Stimulated activated CD8-positive, alpha-beta memory T cell treated with anti-CD3 and anti-CD28 coated beads, Interleukin-12 subunit alpha, Interleukin-12 subunit beta, amount 100 ng/mL, for 24 hours (primary cell): ENCODE measurements around the gene GFAP.

Experiments
- DNase-seq: peaks from one replicate; pipeline ENCODE4 v3.0.0-alpha.2; 2020; ENCODE audit errors: extremely low read depth

Gene GFAP

DNA sequence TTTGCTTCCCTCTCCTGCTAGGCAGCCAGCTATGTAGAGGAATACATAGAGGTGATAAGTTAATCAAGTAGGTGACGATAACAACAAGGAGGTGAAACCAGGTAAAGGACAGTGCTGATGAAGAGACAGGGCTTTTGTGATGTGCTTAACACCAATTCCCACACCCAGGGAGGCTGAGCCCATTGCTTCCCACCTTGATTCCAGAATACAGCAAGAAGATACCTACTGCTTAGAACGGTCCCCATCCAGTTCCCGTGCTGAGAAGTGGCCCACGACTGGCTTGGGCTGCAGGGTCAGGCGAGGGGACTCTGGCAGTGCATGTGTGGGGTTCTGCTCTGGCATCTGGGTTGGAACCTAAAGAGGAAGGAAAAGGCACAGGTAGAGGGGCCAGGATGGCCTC, 16.1 kb upstream of the GFAP start:
- no peak for DNase-seq

DNA sequence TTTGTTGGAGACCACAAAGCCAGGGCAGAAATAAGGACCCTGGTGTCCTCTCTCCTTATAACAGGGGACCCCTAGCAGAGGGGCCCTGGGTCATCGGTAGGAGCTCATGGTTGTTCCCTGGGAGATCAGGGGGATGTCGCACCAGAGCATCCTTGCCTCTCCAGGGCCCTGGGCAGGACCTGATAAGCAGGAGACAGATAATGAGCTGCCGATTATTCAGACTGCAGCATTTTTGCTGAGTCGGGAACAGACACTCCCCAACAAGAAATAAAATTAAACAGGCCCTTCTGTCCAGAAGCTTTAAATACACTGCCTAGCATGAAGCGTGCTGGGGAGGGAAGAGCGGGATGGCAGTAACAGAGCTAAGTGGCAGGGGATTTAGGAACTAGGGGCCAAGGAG, 15.4 kb upstream of the GFAP start:
- DNase-seq, result no peak

DNA sequence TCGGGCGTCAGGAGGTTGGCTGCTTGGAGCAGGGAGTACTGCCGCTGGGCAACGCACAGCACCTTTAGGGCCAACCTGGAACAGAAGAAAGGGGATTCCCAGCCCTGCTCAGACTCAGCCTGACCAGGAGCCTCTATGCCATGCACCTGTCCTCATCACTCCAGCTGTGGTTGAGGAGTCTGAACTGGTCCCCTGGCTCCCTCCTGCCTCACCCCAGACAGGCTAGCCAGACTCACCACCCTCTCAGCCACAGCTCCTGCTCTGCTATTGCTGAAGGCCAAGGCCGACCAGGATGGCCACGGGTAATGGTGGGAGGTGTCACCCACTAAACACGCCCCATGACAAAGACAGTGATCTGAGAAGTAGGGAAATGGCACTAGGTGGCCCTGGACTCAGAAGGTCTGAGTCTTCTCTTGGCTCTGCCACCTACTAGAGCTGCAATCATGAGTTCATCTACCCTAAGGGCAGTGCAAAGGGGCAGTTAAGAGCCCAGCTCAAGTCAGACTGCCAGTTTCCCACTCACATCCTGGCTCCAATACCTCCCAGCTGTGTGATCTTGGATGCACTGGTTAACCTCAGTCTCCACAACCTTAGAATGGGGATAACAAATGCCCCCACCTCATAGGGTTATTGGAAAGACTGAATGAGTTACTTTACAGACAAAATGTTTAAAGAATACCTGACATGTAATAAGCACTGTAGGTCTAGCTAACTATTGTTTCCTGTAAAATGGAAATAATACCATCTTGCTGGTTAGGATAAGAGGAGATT, 13.8 kb upstream of the GFAP start:
- DNase-seq, result no peak

DNA sequence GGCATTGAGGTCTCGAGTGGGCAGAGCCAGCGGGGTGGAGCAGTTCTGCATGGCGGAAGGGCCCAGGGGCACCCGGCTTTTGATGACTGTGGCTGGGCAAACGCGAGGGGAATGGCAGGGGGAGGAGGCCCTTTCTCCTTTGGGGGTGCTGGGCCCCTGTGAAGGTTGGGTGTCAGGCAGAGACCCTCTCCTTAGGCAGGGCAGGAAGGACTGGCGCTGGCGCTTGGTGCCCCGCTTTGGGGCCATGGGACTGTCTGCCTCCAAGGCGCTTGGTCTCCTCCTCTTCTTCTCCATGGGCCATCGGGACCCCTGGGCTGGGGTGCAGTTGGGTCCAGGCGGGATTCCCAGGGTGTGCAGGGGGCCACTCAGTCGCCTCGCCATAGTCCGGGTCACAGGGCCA, 12.8 kb upstream of the GFAP start:
- no peak for DNase-seq

DNA sequence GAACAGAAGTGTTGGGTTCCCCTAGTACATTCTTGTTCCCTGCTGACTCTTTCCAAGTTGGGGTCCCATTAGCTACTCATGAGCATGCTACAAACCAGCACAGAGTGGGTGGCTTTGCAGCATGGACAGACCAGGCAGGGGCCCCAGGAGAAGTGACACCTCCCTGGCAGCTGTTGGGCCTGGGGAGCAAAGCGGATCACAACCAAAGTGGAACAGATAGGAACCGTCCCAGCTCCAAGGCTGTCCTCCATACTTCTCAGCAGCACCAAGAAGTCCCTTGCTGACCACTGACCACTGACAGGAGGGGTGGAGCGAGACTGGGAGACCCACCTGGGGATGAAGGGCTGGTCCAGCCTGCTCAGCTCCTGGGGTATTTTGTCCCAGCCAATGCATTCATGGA, 12.4 kb upstream of the GFAP start:
- DNase-seq, result no peak

DNA sequence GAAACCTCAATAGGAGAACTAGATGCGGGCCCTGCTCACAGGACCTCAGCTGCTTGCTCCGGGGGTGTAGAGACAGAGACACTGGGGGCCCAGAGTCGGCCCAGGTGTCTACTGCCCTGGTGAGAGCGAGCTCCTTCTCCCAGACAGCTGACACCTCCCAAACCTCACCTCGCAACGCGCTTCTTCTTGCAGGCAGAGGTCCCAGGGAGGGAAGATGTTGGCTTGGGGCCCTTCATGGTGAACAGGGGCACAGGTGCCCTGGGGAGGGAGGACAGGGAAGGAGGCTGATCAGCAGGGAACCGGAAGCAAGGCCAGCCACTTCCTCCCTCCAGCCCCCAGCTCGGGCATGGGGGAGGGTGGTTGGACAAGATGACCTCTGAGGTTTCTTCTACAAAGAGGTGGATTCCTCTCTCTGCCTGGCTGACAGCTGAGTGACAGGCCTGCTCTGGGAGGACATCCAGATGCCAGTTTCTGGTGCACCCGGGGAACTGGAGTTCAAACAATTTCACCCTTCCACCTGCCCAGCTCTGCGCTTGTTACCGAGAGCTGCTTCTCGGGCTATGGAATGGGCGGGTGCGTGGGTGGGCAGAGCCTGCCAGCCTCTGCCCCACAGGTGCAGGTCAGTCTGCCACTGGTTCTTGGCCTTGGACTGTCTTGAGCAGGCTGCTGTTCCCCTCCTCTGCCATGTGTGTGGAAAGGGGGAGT, 11.7 kb upstream of the GFAP start:
- DNase-seq, result no peak

DNA sequence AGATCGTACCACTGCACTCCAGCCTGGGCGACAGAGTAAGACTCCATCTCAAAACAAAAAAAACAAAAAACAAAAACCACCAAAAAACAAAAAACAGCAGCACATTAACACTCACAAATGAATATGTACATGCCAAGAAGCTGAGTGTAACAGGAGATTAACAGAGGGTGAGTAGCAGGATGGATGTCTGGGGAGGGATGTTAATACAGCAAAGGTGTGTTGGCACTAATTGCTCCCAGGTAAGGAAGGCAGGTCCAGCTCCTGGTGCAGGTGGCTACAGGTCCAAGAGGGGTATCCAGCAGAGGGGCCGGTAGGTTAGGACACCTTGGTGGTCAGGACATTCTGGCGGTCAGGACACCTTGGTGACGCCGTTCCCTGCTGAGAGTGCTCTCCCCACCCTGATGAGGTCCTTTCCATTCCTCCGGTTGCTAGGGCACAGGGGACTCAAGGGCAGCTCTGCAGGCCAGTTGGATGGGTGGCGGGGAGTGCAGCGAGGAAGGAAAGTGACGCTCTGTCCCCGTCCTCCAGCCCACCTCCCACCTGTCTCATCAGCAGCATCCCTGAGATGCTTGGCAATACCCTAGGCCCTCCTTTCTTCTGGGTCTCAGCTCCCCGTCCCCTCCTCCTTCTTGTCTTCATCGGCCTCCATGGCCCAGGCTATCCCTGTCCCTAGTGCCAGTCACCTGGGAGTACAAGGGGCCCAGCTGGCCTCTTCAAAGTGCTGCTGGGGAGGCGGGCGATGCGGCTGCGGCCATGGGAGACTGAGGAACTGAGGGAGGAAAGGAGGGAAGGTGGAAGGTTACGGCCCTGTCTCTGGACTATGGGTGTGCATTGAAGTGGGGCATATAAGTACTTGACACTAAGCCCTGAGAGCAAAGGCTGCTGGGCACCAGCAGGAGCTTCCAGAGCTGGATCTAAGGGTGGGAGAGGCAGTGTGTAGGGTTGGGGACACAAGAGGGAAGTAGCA, 10.7 kb upstream of the GFAP start:
- DNase-seq, result no peak

DNA sequence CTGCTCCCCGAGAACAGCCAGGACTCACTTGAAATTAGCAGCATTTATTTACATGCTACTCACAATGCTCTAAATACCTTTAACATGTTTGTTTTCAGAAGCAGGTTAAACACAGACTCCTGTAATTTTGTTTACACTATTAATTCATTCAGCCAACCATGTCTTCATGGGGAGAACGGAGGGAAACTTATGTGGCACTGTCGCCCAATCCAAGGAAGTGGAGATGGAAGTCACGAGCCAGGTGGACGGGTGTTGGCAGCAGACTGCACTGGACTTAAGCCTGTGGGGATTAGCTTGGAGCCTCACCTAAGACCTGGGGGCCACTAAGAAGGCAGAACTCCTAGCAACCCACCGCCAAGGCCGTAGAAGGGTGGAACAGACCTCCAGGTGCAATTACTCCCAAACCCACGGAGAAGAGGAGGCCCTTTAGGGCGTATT, 8.8 kb upstream of the GFAP start:
- no peak for DNase-seq

DNA sequence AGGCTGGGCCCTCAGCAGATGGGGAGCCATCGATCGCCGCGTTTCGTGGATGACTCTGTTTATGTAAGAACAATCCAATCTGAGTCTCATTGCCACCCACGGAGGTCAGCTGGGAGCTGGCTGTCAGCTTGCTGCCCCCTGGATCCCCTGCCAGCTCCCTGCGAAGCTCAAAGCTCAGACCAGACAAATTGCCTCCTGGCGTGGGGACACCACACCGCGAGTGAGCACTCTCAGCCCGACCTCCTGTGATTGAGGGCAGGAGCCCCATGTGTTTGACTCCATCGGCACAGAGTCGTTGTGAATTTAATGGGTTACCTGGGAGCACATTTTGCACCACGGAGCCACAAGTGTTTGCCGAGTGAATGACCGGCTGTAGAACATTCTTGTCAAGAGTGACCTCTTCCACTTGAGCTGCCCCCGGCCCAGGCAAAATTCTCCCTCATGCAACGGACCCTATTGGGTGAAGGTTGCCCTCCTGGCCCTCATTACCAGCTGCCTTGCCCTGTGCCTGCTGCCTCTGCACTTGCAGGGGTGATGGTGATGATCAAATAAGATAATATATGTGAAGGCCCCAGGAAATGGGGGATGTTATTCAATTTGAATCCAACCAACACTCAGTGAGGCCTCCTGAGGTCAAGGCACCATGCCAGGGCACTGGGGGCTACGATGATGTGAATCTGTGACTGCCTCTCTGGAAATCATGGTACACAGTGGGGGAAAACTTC, 7.6 kb upstream of the GFAP start:
- no peak for DNase-seq

DNA sequence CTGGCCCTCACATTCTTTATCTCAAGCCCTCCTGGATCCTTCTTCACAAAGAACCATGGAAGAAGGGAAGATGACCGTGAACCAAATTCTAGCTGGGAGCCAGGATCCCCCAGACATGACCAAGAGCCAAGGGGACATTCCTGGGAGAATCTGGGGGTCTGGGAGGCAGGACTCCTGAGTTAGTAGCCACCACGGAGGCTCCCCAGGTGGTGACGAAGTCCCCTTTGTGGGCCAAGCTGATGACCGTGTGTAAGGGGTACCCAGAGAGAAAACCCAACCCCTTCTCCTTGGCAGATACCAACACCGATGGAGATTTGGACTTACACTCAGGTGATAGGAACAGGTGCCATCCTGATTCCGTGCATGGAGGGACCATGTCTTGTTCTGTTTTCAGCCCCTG, 6.8 kb upstream of the GFAP start:
- DNase-seq, result no peak

DNA sequence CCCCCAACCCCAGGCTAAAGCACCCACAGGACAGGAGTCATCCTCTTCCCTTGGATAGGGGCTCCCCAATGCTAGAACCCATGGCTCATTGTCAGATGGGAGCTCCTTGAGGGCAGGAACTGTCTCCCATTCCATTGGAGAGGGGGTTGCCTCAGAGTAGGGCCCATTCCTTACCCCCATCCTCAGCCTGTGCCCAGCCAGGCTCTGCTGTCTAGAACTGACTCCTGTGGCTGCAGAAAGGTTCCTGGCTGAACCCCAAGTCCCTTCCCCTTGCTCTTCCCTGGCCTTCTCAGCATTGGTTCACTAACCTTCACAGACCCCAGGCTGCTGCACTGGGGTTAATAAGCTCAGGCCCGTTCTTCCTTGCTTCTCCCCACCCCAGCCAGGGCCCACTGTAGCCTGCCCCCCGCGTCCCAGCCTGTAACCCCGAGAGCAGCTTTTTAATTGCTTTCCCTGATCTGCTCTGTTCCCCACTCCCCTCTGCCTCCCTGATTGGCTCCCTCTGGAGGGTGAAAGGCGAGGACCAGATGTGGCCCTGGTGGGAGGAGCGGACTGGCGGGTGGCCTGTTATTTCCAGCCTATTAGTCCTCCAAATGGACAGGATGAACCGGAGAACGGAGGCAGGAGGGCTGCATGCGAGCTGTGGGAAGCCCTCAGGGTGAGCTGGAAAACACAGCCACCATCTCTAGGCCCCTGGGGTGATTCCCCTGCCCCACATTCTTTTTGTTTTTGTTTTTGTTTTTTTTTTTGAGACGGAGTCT, 6.0 kb upstream of the GFAP start:
- DNase-seq, result no peak

DNA sequence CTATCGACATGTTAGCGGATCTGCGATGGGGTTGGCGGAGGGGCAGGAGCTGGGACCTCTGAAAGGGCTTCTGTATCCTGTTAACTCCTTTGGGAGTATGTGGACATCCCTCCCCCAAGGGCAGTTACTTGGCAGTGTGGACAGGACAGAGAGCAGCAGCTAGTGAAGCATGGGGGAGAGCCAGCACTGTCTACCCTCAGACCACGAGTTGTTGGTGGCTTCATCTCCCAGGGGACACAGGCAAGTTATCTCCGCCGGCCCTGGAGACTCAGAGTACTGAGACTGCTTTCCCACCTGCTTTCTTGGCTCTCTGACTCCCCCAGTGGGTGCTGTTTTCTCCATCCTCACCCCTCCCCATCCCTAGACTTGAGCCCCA, 5.3 kb upstream of the GFAP start:
- no peak for DNase-seq

DNA sequence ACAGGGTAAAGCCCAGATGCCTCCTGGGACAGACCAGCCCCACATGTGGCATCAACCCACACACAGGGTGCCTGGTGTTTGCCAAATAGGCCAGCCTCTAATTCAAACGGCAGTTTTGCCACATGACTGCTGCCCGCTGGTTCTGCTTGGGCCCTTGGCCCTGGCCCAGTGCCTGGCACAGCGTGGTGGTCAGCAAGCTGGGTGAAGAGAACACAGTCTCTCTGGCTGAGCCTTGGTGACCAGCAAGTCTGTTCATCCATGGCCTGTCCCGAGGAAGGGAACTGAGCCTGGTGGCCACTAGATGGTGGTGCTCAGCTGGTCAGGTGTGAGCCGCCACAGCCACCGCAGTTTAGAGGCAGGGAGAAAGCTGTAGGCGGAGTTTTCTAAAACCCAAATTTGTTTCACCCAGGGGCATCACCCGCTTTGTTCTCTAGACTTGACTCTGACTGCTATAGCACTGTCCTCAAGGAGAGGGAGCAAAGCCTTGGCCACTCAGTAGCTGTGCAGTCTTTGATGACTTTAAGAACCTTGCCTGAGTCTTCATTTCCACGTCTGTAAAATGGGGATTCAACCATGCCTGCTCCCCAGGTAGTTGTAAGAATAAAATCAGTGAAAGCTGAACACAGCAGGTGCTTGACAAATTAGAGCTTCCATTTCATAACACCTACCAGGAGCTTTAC, 4.7 kb upstream of the GFAP start:
- DNase-seq, result no peak

DNA sequence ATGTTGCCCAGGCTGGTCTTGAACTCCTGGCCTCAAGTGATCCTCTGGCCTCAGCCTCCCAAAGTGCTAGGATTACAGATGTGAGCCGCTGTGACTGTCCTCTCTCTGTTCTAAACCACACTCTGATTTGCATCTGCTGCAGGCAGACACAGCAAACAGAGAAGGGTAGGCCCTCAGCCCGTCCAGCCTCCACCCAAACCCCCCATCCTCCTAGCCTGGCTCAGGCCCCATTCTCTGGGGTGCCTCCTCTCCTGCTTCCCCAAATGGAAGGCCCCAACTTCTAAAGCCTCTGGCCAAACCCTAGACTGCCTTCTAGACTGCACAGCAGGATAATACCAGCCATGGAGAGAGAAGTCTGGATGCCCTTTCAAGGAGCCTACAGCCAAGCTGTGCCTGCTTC, 4.1 kb upstream of the GFAP start:
- DNase-seq, result no peak

DNA sequence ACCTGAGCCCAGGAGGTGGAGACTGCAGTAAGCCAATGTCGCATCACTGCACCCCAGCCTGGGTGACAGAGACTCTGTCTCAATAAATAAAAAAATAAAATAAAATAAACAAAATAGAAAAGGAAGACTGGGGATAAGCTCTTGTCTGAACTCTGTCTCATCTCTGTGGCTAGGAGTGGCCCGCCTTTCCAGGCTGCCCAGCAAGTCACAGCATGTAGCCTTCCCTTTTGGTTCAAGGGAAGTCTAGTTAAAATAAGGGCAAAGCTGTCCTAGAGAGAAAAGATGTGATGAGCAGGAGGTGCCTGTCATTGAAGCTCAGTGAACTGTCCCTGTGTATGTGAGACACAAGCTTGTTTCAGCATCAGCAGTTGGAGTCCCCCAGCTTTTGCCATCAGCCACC, 2.7 kb upstream of the GFAP start:
- no peak for DNase-seq

DNA sequence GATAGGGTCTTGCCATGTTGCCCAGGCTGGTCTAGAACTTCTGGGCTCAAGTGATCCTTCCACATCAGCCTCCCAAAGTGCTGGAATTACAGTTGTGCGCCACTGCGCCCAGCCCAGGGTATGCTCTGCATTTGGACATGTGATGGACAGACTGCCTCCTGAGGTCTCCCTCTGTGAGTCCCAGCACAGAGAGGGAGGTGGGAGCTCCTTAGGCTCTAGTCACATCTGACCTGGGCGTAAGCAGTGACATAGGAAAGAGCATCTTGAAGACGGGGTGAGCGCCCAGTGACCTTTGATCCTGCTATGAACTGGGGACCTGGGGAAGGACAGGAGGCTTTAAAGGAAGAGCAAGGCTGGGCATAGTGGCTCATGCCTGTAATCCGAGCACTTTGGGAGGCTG, 2.2 kb upstream of the GFAP start:
- DNase-seq, result no peak

DNA sequence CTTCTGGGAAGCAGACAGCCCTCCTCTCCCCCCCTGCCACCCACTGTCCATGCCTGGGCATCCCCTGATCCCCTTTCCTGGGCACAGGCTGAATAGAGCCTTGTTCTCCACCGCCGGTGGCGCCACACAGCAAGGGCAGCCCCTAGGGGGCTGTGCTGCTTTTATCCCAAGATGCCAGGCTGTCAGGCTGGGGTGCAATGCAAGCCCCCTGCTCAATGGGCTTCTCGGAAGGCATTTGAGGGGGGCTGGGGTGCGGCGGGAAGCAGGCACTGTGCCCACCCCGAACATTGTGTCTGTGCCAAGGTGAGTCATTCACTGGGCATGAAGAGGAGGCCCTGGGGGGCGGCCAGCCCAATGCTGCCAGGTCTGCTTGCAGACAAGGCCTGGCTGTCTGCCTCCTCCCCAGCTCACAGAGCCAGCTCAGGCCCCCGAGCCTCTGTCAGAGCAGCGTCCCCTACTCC, 1.5 kb upstream of the GFAP start:
- no peak for DNase-seq

DNA sequence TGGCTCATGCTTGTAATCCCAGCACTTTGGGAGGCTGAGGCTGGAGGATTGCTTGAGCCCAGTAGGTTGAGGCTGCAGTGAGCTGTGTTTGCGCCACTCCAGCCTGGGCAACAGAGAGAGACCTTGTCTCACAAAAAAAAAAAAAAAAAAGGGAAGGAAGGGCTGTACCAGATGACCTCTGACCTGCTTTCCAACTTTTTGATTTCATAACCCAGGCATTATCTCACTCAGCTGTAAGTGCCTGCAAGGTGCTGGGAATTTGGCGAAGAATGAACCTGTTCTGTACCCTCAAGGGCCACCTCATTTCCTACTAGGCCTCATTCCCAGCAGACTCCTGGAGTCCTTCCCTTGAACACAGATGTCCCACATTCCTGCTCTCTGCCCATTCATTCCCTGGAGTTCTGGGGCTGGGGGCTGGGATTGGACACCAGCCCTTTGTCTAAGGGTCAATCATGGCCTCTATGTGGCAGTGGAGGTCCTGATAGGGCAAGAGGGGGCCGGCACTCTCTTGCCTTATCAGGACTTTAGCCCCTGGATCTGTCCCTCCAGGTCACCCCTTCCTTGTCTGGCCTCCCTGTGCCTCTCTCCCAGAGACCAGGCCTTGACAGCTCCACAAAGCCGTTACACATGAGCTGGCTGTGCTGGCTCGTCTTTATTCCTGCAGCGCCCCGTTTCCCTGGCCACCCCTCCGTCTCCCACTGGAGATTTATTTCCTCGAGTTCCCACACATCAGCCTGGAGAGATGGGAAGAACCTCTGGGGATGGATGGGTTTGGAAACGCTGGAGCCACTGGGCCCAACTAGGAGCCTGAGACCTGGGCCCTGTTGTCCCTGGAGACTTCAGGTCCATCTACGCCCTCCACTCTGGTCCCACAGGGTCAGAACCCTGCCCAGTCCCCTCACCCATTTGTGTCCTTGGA, 821 bp upstream of the GFAP start:
- no peak for DNase-seq

DNA sequence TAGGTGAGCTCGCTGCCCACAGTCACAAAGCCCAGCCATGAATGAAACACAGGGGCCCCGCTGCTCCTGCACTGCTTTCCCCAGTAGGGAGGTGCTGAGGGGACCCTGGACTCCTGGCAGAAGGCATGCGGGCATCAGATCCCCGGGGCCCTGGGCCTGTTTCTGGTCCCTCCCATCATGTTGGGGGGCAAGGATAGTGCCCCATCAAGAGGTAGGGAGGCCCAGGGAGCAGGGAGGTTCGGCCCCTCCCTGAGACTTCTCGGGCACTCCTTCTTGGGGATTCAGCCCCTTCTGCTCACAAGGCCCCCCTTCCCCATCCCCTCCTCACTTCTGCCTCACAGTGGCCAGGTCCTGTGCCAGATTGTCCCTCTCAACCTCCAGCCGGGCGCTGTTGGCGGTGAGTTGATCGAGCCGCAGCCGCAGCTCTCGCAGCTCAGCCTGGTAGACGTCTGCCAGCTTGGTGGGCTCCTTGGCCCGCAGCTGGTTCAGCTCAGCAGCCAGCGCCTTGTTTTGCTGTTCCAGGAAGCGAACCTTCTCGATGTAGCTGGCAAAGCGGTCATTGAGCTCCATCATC, 515 bp downstream of the GFAP start:
- no peak for DNase-seq
